ENCODE results near the gene PRSS1. TPM values are rescaled to one million over a fixed set of nuclear protein-coding genes. Genes with fewer than 3 reads are reported as not detected.

The PRSS1 gene
- polyA plus RNA-seq, 1 donor from 2014 or later: not detected

GRCh38 chr7:142745091-142745635 is 4.1 kb upstream of the PRSS1 start:
- H3K36me3 ChIP-seq (ENCODE audit: insufficient read depth, low read length): no peaks in the 10 kb centered on the region
- no peak overlapping the region for H3K9ac ChIP-seq (ENCODE audit: low read length)
- H3K9me2 ChIP-seq (ENCODE audit: insufficient read depth, low read length): no peaks in the 10 kb centered on the region
- no peak overlapping the region for H3K4me3 ChIP-seq (ENCODE audit: low read length)
- H4K20me1 ChIP-seq (ENCODE audit: insufficient read depth): no peaks in the 10 kb centered on the region
- no peak overlapping the region for H2AFZ ChIP-seq (ENCODE audit: low read depth, low read length)
- H3K4me2 ChIP-seq (ENCODE audit: low read length): no peak overlapping the region
- H3F3A ChIP-seq (ENCODE audit: insufficient read depth, low read length, poor library complexity, severe bottlenecking): no peaks in the 10 kb centered on the region
- no peaks in the 10 kb centered on the region for H3K79me2 ChIP-seq (replicated peaks; ENCODE audit: insufficient read depth, low read length)
- TF ChIP-seq SMC3 (conservative IDR thresholded peaks at IDR 0.05; ENCODE audit: poor library complexity) (no peak), EP300 (conservative IDR thresholded peaks at IDR 0.05; ENCODE audit: poor library complexity, severe bottlenecking) (no peak), EZH2 (IDR thresholded peaks at IDR 0.05; ENCODE audit: borderline replicate concordance, insufficient read depth, low read length, poor library complexity, severe bottlenecking) (no peak), RAD21 (conservative IDR thresholded peaks at IDR 0.05) (no peak), POLR2AphosphoS5 (IDR thresholded peaks at IDR 0.05) (no peak), REST (IDR thresholded peaks at IDR 0.05; ENCODE audit: borderline replicate concordance) (no peak), CTCF (IDR thresholded peaks at IDR 0.05; ENCODE audit: poor library complexity, severe bottlenecking) (no peak), MXI1 (conservative IDR thresholded peaks at IDR 0.05; ENCODE audit: poor library complexity, severe bottlenecking) (no peak), TAF1 (IDR thresholded peaks at IDR 0.05; ENCODE audit: low read depth) (no peak)
- H3K9me3 ChIP-seq (ENCODE audit: low read length): no peaks in the 10 kb centered on the region
- no peaks in the 10 kb centered on the region for H3K27me3 ChIP-seq (ENCODE audit: insufficient read depth, low read depth, low read length)
- no peak overlapping the region for H3K27ac ChIP-seq (ENCODE audit: low read length)

DNA sequence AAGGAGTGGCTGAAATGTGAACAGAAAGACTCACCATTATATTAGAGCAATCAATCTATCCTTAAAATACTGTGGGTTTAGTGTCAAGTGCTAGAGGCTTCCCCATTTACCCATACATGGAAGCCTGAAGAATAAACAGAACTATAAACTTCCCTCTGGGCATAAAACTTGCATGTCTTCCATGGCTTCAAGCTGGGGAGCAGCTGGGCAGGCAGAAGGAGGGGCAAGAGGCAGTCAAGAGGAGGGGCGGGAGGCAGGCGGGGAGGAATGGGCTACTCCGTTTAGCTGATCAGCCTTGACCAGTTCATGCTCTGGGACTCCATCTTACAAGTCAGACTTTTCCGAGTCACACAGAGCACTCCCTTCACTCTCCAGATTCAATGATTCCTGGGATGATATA is 3.5 kb upstream of the PRSS1 start:
- H3K27me3 ChIP-seq (ENCODE audit: insufficient read depth, low read depth, low read length): no peaks in the 10 kb centered on the region
- H3K79me2 ChIP-seq (replicated peaks; ENCODE audit: insufficient read depth, low read length): no peaks in the 10 kb centered on the region
- no peak overlapping the region for H2AFZ ChIP-seq (ENCODE audit: low read depth, low read length)
- H3K27ac ChIP-seq (ENCODE audit: low read length): no peak overlapping the region
- H3K9ac ChIP-seq (ENCODE audit: low read length): no peak overlapping the region
- H3K36me3 ChIP-seq (ENCODE audit: insufficient read depth, low read length): no peaks in the 10 kb centered on the region
- H4K20me1 ChIP-seq (ENCODE audit: insufficient read depth): no peaks in the 10 kb centered on the region
- no peak overlapping the region for H3K4me3 ChIP-seq (ENCODE audit: low read length)
- TF ChIP-seq MXI1 (conservative IDR thresholded peaks at IDR 0.05; ENCODE audit: poor library complexity, severe bottlenecking) (no peak), SMC3 (conservative IDR thresholded peaks at IDR 0.05; ENCODE audit: poor library complexity) (no peak), CTCF (IDR thresholded peaks at IDR 0.05; ENCODE audit: poor library complexity, severe bottlenecking) (no peak), POLR2AphosphoS5 (IDR thresholded peaks at IDR 0.05) (no peak), EP300 (conservative IDR thresholded peaks at IDR 0.05; ENCODE audit: poor library complexity, severe bottlenecking) (no peak), TAF1 (IDR thresholded peaks at IDR 0.05; ENCODE audit: low read depth) (no peak), REST (IDR thresholded peaks at IDR 0.05; ENCODE audit: borderline replicate concordance) (no peak), RAD21 (conservative IDR thresholded peaks at IDR 0.05) (no peak), EZH2 (IDR thresholded peaks at IDR 0.05; ENCODE audit: borderline replicate concordance, insufficient read depth, low read length, poor library complexity, severe bottlenecking) (no peak)
- H3K9me3 ChIP-seq (ENCODE audit: low read length): no peaks in the 10 kb centered on the region
- no peaks in the 10 kb centered on the region for H3K9me2 ChIP-seq (ENCODE audit: insufficient read depth, low read length)
- H3K4me2 ChIP-seq (ENCODE audit: low read length): no peak overlapping the region
- no peaks in the 10 kb centered on the region for H3F3A ChIP-seq (ENCODE audit: insufficient read depth, low read length, poor library complexity, severe bottlenecking)
